Measurements from ENCODE around the gene PGAM4. TPM values are rescaled to one million over a fixed set of nuclear protein-coding genes. Genes with fewer than 3 reads are reported as not detected.
A peak's percentile ranks its signal among the peaks of the same experiment; 100 is the strongest.
"Not testable (repeated sequence)": the region's sequence is repeated elsewhere in the genome, so short reads cannot be mapped to it uniquely, and the experiment has no call there.

Gene PGAM4
- polyA plus RNA-seq, 1 donor from 2014 or later = not detected

- Mint-ChIP-seq H3K4me3 (no peak overlapping the region), H3K36me3 (peaks cover 2% of the 10 kb centered on the region), H3K27me3 (no peaks in the 10 kb centered on the region), H3K9me3 (no peaks in the 10 kb centered on the region), H3K4me1 (peaks cover 6 to 7% (median 7%) of the 10 kb centered on the region in 3 donors), H3K27ac (no peak overlapping the region)
These were observed 22.9 kb downstream of the PGAM4 start for GRCh38 chrX:77946571-77946970.

- Mint-ChIP-seq H3K27me3 (no peaks in the 10 kb centered on the region), H3K27ac (no peak overlapping the region), H3K36me3 (peaks cover 2% of the 10 kb centered on the region), H3K9me3 (no peaks in the 10 kb centered on the region), H3K4me1 (peaks cover 5 to 7% (median 6%) of the 10 kb centered on the region in 3 donors), H3K4me3 (no peak overlapping the region)
These were observed 23.4 kb downstream of the PGAM4 start for GRCh38 chrX:77945910-77946545.

- not testable (repeated sequence) for H3K4me1 Mint-ChIP-seq, H3K27me3 Mint-ChIP-seq, H3K27ac Mint-ChIP-seq, H3K4me3 Mint-ChIP-seq, H3K9me3 Mint-ChIP-seq, H3K36me3 Mint-ChIP-seq
These were observed 24.4 kb downstream of the PGAM4 start for GRCh38 chrX:77945031-77945430.

GRCh38 chrX:77938083-77938680 lies 31.3 kb downstream of the PGAM4 start:
- no peaks in the 10 kb centered on the region for H3K27me3 Mint-ChIP-seq
- H3K9me3 Mint-ChIP-seq = no peaks in the 10 kb centered on the region
- H3K36me3 Mint-ChIP-seq = no peaks in the 10 kb centered on the region
- H3K4me1 Mint-ChIP-seq = peaks cover 3 to 5% (median 4%) of the 10 kb centered on the region in 3 donors
- H3K4me3 Mint-ChIP-seq = no peak overlapping the region
- H3K27ac Mint-ChIP-seq = no peak overlapping the region

GRCh38 chrX:77937291-77937690 lies 32.1 kb downstream of the PGAM4 start:
- Mint-ChIP-seq H3K4me1 (peaks cover 0 to 3% (median 1%) of the 10 kb centered on the region in 3 donors), H3K4me3 (no peak overlapping the region), H3K27ac (no peak overlapping the region), H3K9me3 (no peaks in the 10 kb centered on the region), H3K27me3 (no peaks in the 10 kb centered on the region), H3K36me3 (no peaks in the 10 kb centered on the region)

GRCh38 chrX:77936299-77936698 lies 33.1 kb downstream of the PGAM4 start:
- no peaks in the 10 kb centered on the region for H3K27me3 Mint-ChIP-seq
- no peaks in the 10 kb centered on the region for H3K4me1 Mint-ChIP-seq
- H3K36me3 Mint-ChIP-seq = no peaks in the 10 kb centered on the region
- no peak overlapping the region for H3K4me3 Mint-ChIP-seq
- H3K9me3 Mint-ChIP-seq = no peaks in the 10 kb centered on the region
- H3K27ac Mint-ChIP-seq = no peak overlapping the region

GRCh38 chrX:77935886-77936285 lies 33.6 kb downstream of the PGAM4 start:
- Mint-ChIP-seq H3K9me3 (no peaks in the 10 kb centered on the region), H3K27ac (no peak overlapping the region), H3K27me3 (no peaks in the 10 kb centered on the region), H3K36me3 (no peaks in the 10 kb centered on the region), H3K4me3 (no peak overlapping the region), H3K4me1 (no peaks in the 10 kb centered on the region)

GRCh38 chrX:77930581-77930980 lies 38.9 kb downstream of the PGAM4 start:
- H3K4me3 Mint-ChIP-seq = no peak overlapping the region
- H3K4me1 Mint-ChIP-seq = peaks cover 0 to 4% (median 0%) of the 10 kb centered on the region in 3 donors
- no peaks in the 10 kb centered on the region for H3K9me3 Mint-ChIP-seq
- no peak overlapping the region for H3K27ac Mint-ChIP-seq
- H3K36me3 Mint-ChIP-seq = peaks cover 1% of the 10 kb centered on the region
- no peaks in the 10 kb centered on the region for H3K27me3 Mint-ChIP-seq

- Mint-ChIP-seq H3K4me3 (no peak overlapping the region), H3K4me1 (peaks cover 3 to 4% (median 4%) of the 10 kb centered on the region in 3 donors), H3K36me3 (peaks cover 1% of the 10 kb centered on the region), H3K9me3 (no peaks in the 10 kb centered on the region), H3K27me3 (no peaks in the 10 kb centered on the region), H3K27ac (no peak overlapping the region)
These were observed 43.7 kb downstream of the PGAM4 start for GRCh38 chrX:77925764-77926163.

GRCh38 chrX:77924320-77924859 lies 45.0 kb downstream of the PGAM4 start:
- Mint-ChIP-seq H3K27me3 (no peaks in the 10 kb centered on the region), H3K36me3 (peaks cover 1% of the 10 kb centered on the region), H3K4me3 (no peak overlapping the region), H3K27ac (no peak overlapping the region), H3K4me1 (peaks cover 4 to 7% (median 4%) of the 10 kb centered on the region in 3 donors), H3K9me3 (peaks cover 0 to 2% (median 0%) of the 10 kb centered on the region in 3 donors)

- Mint-ChIP-seq H3K36me3 (peaks cover 1% of the 10 kb centered on the region), H3K9me3 (peaks cover 0 to 2% (median 0%) of the 10 kb centered on the region in 3 donors), H3K27me3 (no peaks in the 10 kb centered on the region), H3K4me3 (no peak overlapping the region), H3K27ac (peak overlapping the region in 2 of 3 donors; percentile 3 to 9), H3K4me1 (peaks cover 4 to 11% (median 10%) of the 10 kb centered on the region in 3 donors)
These were observed 46.7 kb downstream of the PGAM4 start for GRCh38 chrX:77922787-77923186.

GRCh38 chrX:77919370-77919769 lies 50.1 kb downstream of the PGAM4 start:
- H3K27ac Mint-ChIP-seq = peak overlapping the region in 1 of 3 donors; percentile 14
- not testable (repeated sequence) for H3K36me3 Mint-ChIP-seq, H3K4me3 Mint-ChIP-seq, H3K9me3 Mint-ChIP-seq, H3K27me3 Mint-ChIP-seq
- H3K4me1 Mint-ChIP-seq = peaks cover 7 to 21% (median 9%) of the 10 kb centered on the region in 3 donors

GRCh38 chrX:77918568-77918967 lies 50.9 kb downstream of the PGAM4 start:
- Mint-ChIP-seq H3K4me3 (peak overlapping the region in 1 of 4 donors; percentile 6), H3K27me3 (no peaks in the 10 kb centered on the region), H3K4me1 (peaks cover 8 to 21% (median 9%) of the 10 kb centered on the region in 3 donors), H3K27ac (no peak overlapping the region), H3K36me3 (no peaks in the 10 kb centered on the region), H3K9me3 (peaks cover 0 to 2% (median 0%) of the 10 kb centered on the region in 3 donors)
